Measurements from ENCODE around the gene TLCD4.

DNA sequence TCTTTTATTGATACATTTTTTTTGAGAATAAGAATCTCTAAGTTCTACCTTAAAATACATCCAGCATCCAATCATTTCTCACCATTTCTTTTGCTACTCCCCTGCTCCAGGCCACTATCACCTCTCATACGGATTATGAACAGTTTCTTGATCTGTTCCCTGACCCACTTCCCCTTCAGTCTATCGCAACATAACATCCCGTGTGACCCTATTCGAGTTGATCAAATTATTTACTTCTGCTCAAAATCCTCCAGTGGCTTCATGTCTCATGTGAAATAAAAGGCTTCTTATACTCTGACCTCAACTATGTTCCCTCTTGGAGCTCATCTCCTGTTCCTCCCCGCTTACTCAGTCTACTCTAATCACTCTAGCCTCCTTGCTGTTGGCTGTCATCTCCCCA, 49.6 kb upstream of the TLCD4 start:
- TF ChIP-seq SIN3A (IDR thresholded peaks at IDR 0.05; ENCODE audit: borderline replicate concordance, insufficient read depth, low read length) (no peak), TAF1 (IDR thresholded peaks at IDR 0.05; ENCODE audit: borderline replicate concordance, insufficient read depth, low read length) (no peak)

All from PFSK-1 (cell line).